HG02885 (cell line): Measurements from ENCODE around the gene TNC.

Experiments used
- ATAC-seq: cut with Tn5 transposase; IDR thresholded peaks from one replicate; pipeline ENCODE4 v1.9.1; 2021; ENCODE audit warnings: mild to moderate bottlenecking; ENCODE audit not compliant: unreplicated experiment, poor library complexity

TNC gene

GRCh38 chr9:114988962-114989599, 128.9 kb downstream of the TNC start:
- peak; percentile 68 for ATAC-seq

GRCh38 chr9:114987116-114987515, 130.8 kb downstream of the TNC start:
- ATAC-seq = no peak

- no peak for ATAC-seq
Observed at GRCh38 chr9:114985959-114986501, 131.9 kb downstream of the TNC start.

- ATAC-seq = no peak
Observed at GRCh38 chr9:114981063-114981462, 136.9 kb downstream of the TNC start.

- no peak for ATAC-seq
Observed at GRCh38 chr9:114973216-114973615, 144.7 kb downstream of the TNC start.

GRCh38 chr9:114972510-114973136, 145.3 kb downstream of the TNC start:
- ATAC-seq = no peak
